GM12878 (cell line): ENCODE data around the gene TFAP2E. TPM values are rescaled to one million over a fixed set of nuclear protein-coding genes. Genes with fewer than 3 reads are reported as not detected.

Experiments used
- ATAC-seq: fragments of 200-7000 bp; cut with Tn5 transposase; 3 replicates; pipeline ENCODE4 v1.9.1; 2020; ENCODE audit warnings: mild to moderate bottlenecking, moderate library complexity
- BruUV-seq: library from RNA; stranded (reverse); fragments of 400-500 nt; replicated peaks from 2 replicates; lab custom pipeline; 2021; lab: Mats Ljungman, UMichigan
- CTCF ChIA-PET: fragments of 300-600 bp; sonication (Branson Sonifier 250); formaldehyde crosslinking; extraction: SDS; loops from one replicate; lab custom pipeline; 2021; ENCODE audit warnings: inconsistent platforms; lab: Yijun Ruan, JAX
- POLR2A ChIA-PET: fragments of 350-600 bp; formaldehyde crosslinking; extraction: SDS; loops from one replicate; lab custom pipeline; 2021; ENCODE audit warnings: inconsistent platforms; lab: Charles Lee
- RAD21 ChIA-PET: fragments of 300-600 bp; sonication (Branson Sonifier 250); formaldehyde crosslinking; loops from one replicate; lab custom pipeline; 2023; ENCODE audit warnings: antibody characterized with exemption; ENCODE audit not compliant: unreplicated experiment; lab: Charles Lee
- SMC1A ChIA-PET: fragments of 300-600 bp; sonication (Branson Sonifier 250); formaldehyde crosslinking; loops from one replicate; lab custom pipeline; 2023; ENCODE audit not compliant: unreplicated experiment, uncharacterized antibody; lab: Charles Lee
- DNase-seq: peaks from one replicate; pipeline ENCODE4 v3.0.0-alpha.2; 2011; ENCODE audit warnings: low read depth, low spot score
- FAIRE-seq: peaks from 3 replicates; lab custom pipeline; 2011; peaks lifted over from hg19 to GRCh38; lab: Jason Lieb, UNC
- H2AFZ ChIP-seq: 2 replicates; pipeline ENCODE4 v1.6.0; 2011; ENCODE audit warnings: low read depth, low read length, control low read depth; ENCODE audit not compliant: control insufficient read depth
- H3K27ac ChIP-seq: 2 replicates; pipeline ENCODE4 v1.5.1; 2011; ENCODE audit warnings: control low read depth; ENCODE audit not compliant: control insufficient read depth, insufficient read depth
- H3K27me3 ChIP-seq, 2 experiments: replicated peaks in 1 of 2; 2 replicates each; pipeline versions ENCODE4 v1.6.0 to v1.6.1; 2011; ENCODE audit warnings: low read length in 1 of 2; ENCODE audit not compliant: control insufficient read depth in 2 of 2, insufficient read depth in 2 of 2
- H3K36me3 ChIP-seq, 2 experiments: 2 replicates each; pipeline ENCODE4 v1.5.1; 2011; ENCODE audit warnings: low read length in 1 of 2; ENCODE audit not compliant: control insufficient read depth in 2 of 2, insufficient read depth in 2 of 2
- H3K4me1 ChIP-seq: 2 replicates; pipeline ENCODE4 v1.6.1; 2011; ENCODE audit warnings: mild to moderate bottlenecking, low read length, moderate library complexity, mixed read lengths; ENCODE audit not compliant: control insufficient read depth, insufficient read depth
- H3K4me2 ChIP-seq: 2 replicates; pipeline ENCODE4 v1.6.0; 2011; ENCODE audit warnings: control low read depth; ENCODE audit not compliant: control insufficient read depth, insufficient read depth
- H3K4me3 ChIP-seq: fragments of 200-600 bp; sonication (generic); 2 replicates; pipeline ENCODE4 v1.5.1; 2016
- H3K79me2 ChIP-seq: 2 replicates; pipeline ENCODE4 v1.6.0; 2011; ENCODE audit warnings: low read length; ENCODE audit not compliant: control insufficient read depth, insufficient read depth
- H3K9ac ChIP-seq: 2 replicates; pipeline ENCODE4 v1.8.0; 2011; ENCODE audit warnings: low read length, control low read depth, mixed read lengths; ENCODE audit not compliant: control insufficient read depth, insufficient read depth
- H3K9me3 ChIP-seq: replicated peaks from 3 replicates; pipeline ENCODE4 v1.5.1; 2011; ENCODE audit warnings: mild to moderate bottlenecking, low read length; ENCODE audit not compliant: control insufficient read depth, insufficient read depth
- H4K20me1 ChIP-seq: 2 replicates; pipeline ENCODE4 v1.6.0; 2011; ENCODE audit not compliant: control insufficient read depth, insufficient read depth
- ASH2L ChIP-seq: fragments of 300-600, 200-600 bp; sonication (generic); IDR thresholded peaks from 2 replicates; pipeline ENCODE4 v1.6.1; 2017; ENCODE audit warnings: low read depth, mild to moderate bottlenecking, borderline replicate concordance
- BCLAF1 ChIP-seq: fragments of 450-650 bp; IDR thresholded peaks from 2 replicates; pipeline ENCODE4 v1.6.1; 2017; ENCODE audit warnings: antibody characterized with exemption, mild to moderate bottlenecking, moderate library complexity
- BRCA1 ChIP-seq: IDR thresholded peaks from 2 replicates; pipeline ENCODE4 v1.6.1; 2011; ENCODE audit warnings: low read depth, low read length, improper control_type of control experiment
- CBX5 ChIP-seq: sonication (generic); IDR thresholded peaks from 2 replicates; pipeline ENCODE4 v1.6.1; 2016; ENCODE audit warnings: low read depth, moderate library complexity, mild to moderate bottlenecking, inconsistent platforms
- FOXK2 ChIP-seq: fragments of 450-650 bp; IDR thresholded peaks from 2 replicates; pipeline ENCODE4 v1.6.1; 2017; ENCODE audit warnings: mild to moderate bottlenecking, moderate library complexity
- IRF4 ChIP-seq: IDR thresholded peaks from 2 replicates; pipeline ENCODE4 v1.6.1; 2011; ENCODE audit warnings: low read depth, low read length
- MEF2A ChIP-seq: IDR thresholded peaks from 2 replicates; pipeline ENCODE4 v1.6.1; 2011; ENCODE audit warnings: low read depth, mild to moderate bottlenecking, low read length, moderate library complexity; ENCODE audit not compliant: insufficient read depth
- RBBP5 ChIP-seq: fragments of 200-600 bp; sonication (generic); conservative IDR thresholded peaks from 2 replicates; pipeline ENCODE4 v1.6.1; 2016
- REST ChIP-seq: IDR thresholded peaks from 2 replicates; pipeline ENCODE4 v1.6.1; 2012; ENCODE audit warnings: mild to moderate bottlenecking, low read depth, low read length
- SMAD1 ChIP-seq: fragments of 450-650 bp; IDR thresholded peaks from 2 replicates; pipeline ENCODE4 v1.6.1; 2018; ENCODE audit warnings: mild to moderate bottlenecking, low read depth; ENCODE audit not compliant: partially characterized antibody
- SPI1 ChIP-seq: IDR thresholded peaks from 2 replicates; pipeline ENCODE4 v1.6.1; 2011; ENCODE audit warnings: low read depth, mild to moderate bottlenecking, low read length, moderate library complexity, borderline replicate concordance; ENCODE audit not compliant: insufficient read depth
- STAT1 ChIP-seq: fragments of 450-650 bp; conservative IDR thresholded peaks from 2 replicates; pipeline ENCODE4 v1.6.1; 2014; ENCODE audit warnings: antibody characterized with exemption, mild to moderate bottlenecking
- WRNIP1 ChIP-seq: IDR thresholded peaks from 2 replicates; pipeline ENCODE4 v1.6.1; 2011; ENCODE audit warnings: low read depth, low read length, improper control_type of control experiment, borderline replicate concordance
- ZBTB33 ChIP-seq: fragments of 450-650 bp; IDR thresholded peaks from 2 replicates; pipeline ENCODE4 v1.6.1; 2017; ENCODE audit warnings: mild to moderate bottlenecking
- WGBS: methylation state at CpG from one replicate; pipeline ENCODE4 v1.1.6; 2016; ENCODE audit warnings: low lambda C conversion rate; ENCODE audit not compliant: insufficient replicate concordance, insufficient coverage; ENCODE audit errors: missing lambda C conversion rate; 5-methylcytosine and 5-hydroxymethylcytosine counted together
- in situ Hi-C: fragments of 300-500 bp; cut with MboI; formaldehyde crosslinking; loops from 9 replicates; pipeline ENCODE4 v1.14.3; 2018; ENCODE audit warnings: mixed read lengths
- intact Hi-C: fragments of 100-400 bp; cut with micrococcal nuclease; formaldehyde crosslinking; loops from one replicate; pipeline ENCODE4 v1.14.2; 2022; ENCODE audit not compliant: unreplicated experiment
- polyA plus RNA-seq, 11 experiments: library from polyadenylated mRNA; depleted of rRNA in 4 of 11; unstranded in 6 of 11; stranded (reverse) in 5 of 11; fragments of >200 nt; fragmentation: Nextera tagmentation in 4 of 11; fragmentation: Illumina TruSeq in 1 of 11; extraction: Ambion mirVana in 4 of 11; extraction: Trizol in 1 of 11; gene quantifications; 1 replicate in 1 of 11; 2 replicates in 10 of 11; pipeline versions ENCODE4 v1.2.1 to v1.2.3, GENCODE V29; 2011 to 2016; ENCODE audit warnings: inconsistent platforms in 2 of 11, missing spikeins in 2 of 11, low read depth in 1 of 11
- total RNA-seq, 4 experiments: library from RNA; depleted of rRNA in 3 of 4; stranded (reverse); fragments of >200 nt in 3 of 4; fragmentation: Illumina TruSeq in 1 of 4; extraction: Trizol in 1 of 4; gene quantifications; 2 replicates each; pipeline versions ENCODE4 v1.2.1 to v1.2.3, GENCODE V29; 2013 to 2021

Gene TFAP2E
- total and polyA plus RNA-seq, 10 of the 15 experiments (the other 5 are each of a cell fraction or from before 2014, with no cell fraction given), result 0.10 to 1.1 (median 0.43) TPM

GRCh38 chr1:35590476-35591040, 17.4 kb downstream of the TFAP2E start:
- FAIRE-seq (no peak), ATAC-seq (no peak), DNase-seq (no peak)
- Histone ChIP-seq H3K9ac (no peak overlapping the region), H4K20me1 (no peaks in the 10 kb centered on the region), H3K4me1 (no peaks in the 10 kb centered on the region), H3K4me2 (no peak overlapping the region), H3K4me3 (no peak overlapping the region), H3K27me3 (no peaks in the 10 kb centered on the region), H3K36me3 (no peaks in the 10 kb centered on the region), H3K79me2 (no peaks in the 10 kb centered on the region), H2AFZ (no peak overlapping the region), H3K9me3 (no peaks in the 10 kb centered on the region), H3K27ac (no peak overlapping the region)
- intact Hi-C loops (no loop called here), in situ Hi-C loops (no loop called here)
- ChIA-PET RAD21 (interaction anchor here (1.0 kb wide), 1 partner anchor 22 kb away, joined by 3 read pairs; no protein-coding TSS in a partner anchor), CTCF (interaction anchor here (1.3 kb wide), 1 partner anchor 125 kb away, joined by 3 read pairs; no protein-coding TSS in a partner anchor), SMC1A (no interaction called here), POLR2A (no interaction called here)
- BruUV-seq, result no TSS peak
- WGBS, result 93% methylated on average over 25 of the region's 25 CpGs
- no peak for TF ChIP-seq BRCA1
- TF ChIP-seq WRNIP1, result no peak
- TF ChIP-seq RBBP5, result no peak
- no peak for TF ChIP-seq ZBTB33
- no peak for TF ChIP-seq REST
- no peak for TF ChIP-seq MEF2A
- TF ChIP-seq ASH2L, result no peak
- no peak for TF ChIP-seq CBX5
- no peak for TF ChIP-seq BCLAF1
- TF ChIP-seq SMAD1, result no peak
- TF ChIP-seq STAT1, result no peak
- TF ChIP-seq IRF4, result no peak
- no peak for TF ChIP-seq SPI1
- TF ChIP-seq FOXK2, result no peak
